DLD1 (cell line): Measurements from ENCODE around the gene YEATS2.
"Not testable (repeated sequence)": the region's sequence is repeated elsewhere in the genome, so short reads cannot be mapped to it uniquely, and the experiment has no call there.

Experiments used
- in situ Hi-C: cut with HindIII; loops from 2 replicates; pipeline ENCODE4 v1.10.0; 2017; ENCODE audit warnings: low sequenced_read_pairs

YEATS2 gene

DNA sequence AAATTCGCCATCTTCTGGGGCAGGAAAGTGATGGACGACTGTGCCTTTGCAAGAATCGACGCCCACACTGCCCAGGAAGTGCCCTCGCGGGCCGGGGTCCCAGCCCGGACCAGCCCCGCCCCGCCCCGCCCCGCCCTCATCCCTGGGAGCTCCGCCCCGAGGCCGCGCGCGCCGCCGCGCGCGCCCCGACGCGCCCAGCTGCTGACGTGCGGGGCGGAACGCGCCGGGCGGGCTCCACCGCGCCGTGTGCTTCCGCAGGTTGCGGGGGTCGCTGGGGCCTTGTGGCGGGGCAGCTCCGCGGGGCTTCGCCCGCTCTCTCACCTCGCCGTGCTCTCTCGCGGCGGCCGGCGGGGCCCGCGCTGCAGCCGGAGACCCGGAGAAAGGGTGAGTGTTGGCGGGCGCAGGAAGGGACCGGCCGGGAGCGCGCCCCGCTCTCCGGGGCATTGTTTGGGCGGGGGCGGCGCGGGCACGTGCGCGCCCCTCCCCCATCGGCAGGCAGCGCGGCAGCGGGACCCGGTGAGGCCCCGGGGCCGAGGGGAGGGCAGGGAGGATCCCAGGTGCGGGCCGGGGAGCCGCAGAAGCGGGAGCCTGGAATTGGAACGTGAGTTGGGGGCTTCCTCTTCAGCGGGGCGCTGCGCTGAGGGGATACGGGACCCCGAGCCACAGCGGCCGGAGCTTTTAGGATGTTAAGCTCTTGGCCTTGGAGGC is at the start of gene YEATS2:
YEATS2 (plus strand) TSS at position 188 of the 708 bp plus-strand sequence. CDS start 17,366 bp downstream, outside the sequence.
- in situ Hi-C loops = no loop called here

DNA sequence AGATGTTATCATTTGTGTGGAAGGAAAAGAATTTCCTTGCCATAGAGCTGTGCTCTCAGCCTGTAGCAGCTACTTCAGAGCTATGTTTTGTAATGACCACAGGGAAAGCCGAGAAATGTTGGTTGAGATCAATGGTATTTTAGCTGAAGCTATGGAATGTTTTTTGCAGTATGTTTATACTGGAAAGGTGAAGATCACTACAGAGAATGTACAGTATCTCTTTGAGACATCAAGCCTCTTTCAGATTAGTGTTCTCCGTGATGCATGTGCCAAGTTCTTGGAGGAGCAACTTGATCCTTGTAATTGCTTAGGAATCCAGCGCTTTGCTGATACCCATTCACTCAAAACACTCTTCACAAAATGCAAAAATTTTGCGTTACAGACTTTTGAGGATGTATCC is 47.0 kb upstream of the YEATS2 start:
- in situ Hi-C loops = no loop called here

DNA sequence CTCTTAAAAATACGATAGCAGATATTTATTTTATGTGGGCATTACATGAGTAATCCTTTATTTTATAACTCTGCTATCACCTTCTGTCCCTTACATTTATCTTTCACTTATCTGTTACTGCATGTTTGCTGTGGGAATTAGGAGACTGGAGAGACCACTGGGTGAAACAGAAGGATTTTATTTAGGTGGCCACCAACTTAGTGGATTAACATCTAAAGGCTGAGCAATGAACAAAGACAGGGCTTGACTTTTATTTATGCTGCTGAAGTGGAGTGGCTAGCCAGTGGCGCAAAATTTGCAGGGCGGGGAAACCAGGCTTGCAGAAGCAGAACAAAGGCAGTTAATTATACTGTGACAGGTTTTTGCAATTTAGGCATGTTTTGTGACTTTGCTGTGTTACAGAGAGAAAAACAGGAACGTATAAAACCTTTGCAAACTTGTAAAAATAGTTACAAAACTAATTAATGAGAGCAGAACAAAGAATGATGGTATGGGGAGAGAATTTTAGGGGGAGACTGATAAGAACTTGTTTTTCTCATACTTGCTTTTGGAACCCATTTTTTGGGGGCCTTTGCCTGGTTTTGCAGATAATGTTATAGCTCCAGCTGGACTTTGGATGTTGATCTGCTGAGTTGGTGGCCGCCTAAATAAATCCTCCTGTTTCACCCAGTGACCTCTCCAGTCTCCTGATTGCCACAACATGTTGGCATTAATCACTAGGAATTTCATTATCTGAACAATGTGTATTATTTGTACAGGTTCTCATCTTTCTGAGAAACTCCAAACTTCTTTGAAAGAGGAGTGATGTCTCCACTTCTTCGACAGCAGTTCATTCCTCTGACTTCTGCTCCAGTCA is 44.2 kb upstream of the YEATS2 start:
- in situ Hi-C loops = no loop called here

DNA sequence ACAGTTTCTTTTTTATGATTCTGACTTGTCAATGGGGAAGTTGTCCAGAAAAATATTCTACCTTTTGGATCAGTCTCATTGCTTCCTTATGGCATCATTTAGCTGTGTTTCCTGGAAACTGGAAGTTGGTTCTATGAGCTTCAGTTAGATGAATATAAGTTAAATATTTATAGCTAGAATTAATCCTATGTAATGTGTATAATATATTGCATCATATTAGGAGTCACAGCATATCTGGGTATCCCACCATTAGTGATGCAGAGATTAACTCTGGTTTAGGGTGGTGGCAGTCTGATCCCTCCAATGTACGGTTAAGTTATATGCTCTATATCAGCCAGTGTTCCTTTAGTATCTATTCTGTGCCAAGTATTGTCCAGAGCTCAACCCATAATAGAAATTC is 42.9 kb upstream of the YEATS2 start:
- in situ Hi-C loops = no loop called here

DNA sequence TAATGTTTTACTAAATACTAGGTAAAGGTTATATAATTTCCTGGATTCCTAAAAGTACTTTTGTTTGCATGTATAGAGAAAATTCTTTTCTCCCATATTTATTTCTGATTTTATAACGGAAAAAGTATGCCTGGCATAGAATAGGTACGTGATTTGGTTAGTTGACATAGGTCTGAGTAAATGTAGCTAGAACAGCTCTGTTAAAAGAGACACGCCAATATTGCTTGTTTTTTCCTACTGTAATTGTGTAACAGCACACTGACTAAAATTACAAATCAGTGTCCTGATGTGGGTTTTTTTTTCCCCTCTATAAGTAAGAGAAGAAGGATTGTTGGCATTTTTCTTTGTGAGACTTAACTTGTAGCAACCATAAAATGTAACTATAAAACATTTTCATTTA is 35.5 kb upstream of the YEATS2 start:
- in situ Hi-C loops = no loop called here

DNA sequence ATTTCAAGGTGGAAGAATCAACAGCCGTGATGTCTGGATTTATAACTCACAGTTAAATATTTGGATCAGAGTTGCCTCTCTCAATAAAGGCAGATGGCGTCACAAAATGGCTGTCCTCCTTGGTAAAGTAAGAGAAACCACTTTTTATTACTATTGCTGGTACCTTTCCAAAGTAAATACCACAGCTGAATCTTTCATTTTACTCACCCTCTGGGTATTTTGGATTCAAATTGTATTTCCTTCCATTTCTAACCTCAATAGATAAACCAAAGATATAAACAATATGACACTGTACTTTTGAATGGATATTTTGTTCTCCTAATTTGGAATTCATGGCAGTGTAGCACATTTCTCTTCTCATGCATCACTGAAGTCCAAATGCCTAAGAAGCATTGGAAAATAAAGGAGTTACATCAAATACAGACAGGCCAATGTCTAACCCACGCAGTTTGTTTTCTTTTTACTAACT is 32.6 kb upstream of the YEATS2 start:
- in situ Hi-C loops = no loop called here

DNA sequence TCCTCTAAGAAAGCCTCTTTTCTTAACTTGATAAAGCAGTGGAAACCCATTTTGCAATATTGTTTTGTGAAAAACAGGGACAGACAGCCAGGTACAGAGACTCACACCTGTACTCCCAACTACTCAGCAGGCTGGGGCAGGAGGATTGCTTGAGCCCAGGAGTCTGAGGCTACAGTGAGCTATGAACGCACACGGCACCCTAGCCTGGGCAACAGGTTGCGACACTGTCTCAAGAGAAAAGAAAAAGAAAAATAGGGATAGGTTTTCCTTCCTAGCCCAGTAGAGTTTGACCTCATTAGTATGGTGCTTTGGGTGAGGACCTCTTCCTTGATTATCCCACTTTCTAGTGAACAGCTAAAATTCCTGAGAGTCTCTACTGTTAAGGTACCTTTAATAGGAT is 17.5 kb upstream of the YEATS2 start:
- in situ Hi-C loops = no loop called here

DNA sequence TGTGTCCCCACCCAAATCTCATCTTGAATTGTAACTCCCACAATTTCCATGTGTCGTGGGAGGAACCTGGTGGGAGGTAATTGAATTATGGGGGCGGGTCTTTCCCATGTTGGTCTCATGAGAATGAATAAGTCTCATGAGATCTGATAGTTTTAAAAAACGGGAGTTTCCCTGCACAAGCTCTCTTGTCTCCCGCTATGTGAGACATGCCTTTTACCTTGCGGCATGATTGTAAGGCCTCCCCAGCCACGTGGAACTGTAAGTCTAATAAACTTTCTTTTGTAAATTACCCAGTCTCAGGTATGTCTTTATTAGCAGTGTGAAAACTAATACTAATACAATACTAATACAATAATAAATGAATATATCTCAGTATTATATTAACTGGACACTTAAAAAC is 9.9 kb upstream of the YEATS2 start:
- in situ Hi-C loops = no loop called here

DNA sequence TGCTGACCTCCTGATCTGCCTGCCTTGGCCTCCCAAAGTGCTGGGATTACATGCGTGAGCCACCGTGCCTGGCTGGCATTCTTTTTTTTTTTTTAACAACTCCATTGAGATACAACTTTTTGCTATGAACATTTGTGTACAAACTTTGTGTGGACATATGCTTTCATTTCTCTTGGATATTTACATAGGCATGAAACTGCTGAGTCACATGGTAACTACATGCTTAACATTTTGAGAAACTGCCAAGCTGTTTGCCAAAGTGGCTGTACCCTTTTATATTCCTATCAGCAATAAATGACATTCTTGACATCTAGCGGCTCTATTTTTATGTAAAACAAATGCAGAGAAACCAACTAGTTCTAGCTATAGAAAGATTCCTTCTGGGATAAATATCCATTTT is 8.7 kb upstream of the YEATS2 start:
- in situ Hi-C loops = no loop called here

DNA sequence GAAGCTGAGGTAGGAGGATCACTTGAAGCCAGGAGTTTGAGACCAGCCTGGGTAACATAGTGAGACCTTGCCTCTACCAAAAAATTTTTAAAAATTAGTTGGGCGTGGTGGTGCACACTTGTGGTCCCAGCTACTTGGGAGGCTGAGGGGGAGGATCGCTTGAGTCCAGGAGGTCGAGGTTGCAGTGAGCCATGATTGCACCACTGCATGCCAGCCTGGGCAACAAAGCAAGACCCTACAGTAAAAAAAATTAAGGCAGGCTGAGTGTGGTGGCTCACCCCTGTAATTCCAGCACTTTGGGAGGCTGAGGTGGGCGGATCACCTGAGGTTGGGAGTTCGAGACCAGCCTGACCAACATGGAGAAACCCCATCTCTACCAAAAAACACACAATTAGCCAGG is 8.0 kb upstream of the YEATS2 start:
- in situ Hi-C loops = not testable (repeated sequence)

DNA sequence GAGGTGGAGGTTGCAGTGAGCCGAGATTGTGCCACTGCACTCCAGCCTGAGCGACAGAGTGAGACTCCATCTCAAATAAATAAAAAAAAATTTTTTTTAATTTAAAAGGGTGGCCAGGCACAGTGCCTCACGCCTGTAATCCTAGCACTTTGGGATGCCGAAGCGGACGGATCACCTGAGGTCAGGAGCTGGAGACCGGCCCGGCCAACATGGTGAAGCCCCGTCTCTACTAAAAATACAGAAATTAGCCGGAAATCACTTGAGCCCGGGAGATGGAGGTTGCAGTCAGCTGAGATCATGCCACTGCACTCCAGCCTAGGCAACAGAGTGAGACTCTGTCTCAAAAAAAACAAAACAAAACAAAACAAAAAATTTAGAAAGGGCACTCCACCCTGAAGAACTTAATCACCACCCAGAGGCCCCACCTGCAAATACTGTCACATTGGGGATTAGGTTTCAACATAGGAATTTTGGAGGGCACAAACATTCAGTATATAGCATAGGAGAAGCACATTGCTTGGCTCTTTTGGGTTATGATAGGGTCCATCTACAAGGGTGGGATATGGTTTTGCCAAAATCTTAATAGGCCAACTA is 7.1 kb upstream of the YEATS2 start:
- in situ Hi-C loops = no loop called here

DNA sequence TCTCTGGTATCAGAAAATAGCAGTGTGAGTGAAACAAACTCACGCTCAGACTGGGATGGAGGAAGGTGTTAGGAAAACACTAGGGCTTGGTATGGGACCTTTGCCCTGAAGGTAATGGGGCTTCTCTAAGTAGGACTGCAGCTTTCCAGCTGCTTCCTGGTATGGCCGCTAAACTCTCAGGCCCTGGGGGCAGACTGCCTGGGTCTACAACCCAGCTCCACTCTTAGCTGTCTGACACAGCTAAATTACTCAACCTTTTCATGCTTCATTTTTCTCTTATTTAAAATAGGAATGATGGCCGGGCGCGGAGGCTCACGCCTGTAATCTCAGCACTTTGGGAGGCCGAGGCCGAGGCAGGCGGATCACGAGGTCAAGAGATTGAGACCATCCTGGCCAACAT is 5.2 kb upstream of the YEATS2 start:
- in situ Hi-C loops = no loop called here

DNA sequence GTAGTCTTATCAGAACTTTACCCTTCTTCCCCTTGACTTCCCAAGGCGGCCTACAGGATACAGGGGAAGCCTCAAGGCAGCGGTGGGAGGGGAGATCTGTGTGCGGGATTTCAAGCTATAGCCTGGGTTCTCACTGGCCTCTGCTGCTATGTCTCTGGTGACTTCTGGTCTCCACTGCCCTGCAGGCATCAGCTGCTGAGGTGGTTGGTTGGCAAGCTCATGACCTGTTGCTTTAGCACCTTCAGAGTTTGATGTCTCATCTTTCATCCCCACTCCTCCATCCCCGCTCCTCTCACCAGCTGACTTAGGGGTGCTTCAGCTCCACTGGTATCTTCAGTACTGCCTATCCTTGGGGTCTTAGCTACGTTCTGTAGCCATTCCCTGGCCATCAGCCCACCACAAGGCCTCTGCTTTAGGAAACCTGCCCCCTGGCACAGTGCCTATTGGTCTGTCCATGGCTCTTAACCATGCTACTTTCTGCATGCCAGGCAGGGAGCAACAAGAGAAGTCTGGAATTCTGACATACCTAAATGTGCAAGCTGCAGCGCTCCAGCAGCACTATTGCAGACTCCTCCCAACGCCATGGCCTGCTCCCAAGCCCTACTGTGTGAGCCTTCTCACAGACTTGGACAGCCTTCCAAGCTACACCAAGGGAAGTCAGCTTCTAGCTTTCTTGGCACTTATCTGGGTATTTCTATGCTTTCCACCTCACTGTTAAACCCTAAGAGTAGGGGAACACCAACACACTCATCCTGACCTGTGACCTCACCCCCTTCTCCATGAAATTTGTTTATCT is 1.8 kb upstream of the YEATS2 start:
- in situ Hi-C loops = no loop called here

DNA sequence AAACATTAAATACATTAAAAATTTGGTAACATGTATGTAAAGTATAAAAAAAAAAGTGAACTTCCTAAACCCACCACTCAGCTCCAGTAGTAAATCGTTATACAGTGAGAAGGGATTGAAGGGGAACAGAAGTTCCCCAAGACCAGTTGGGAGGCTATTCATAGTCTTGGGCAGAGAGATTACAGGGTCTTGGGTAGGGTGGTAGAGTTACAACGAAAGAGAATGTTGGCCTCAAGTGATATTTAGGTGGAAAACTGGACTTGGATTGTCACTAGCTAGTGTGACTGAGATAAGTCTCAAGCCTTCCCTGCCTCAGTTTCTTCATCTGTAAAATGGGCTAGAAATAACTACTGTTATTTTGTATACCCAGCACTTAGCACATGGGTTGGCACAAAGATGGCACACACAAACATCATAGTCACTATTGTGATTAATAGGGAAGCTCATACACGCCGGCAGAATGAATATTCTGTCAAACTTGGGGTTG is 431 bp upstream of the YEATS2 start:
- in situ Hi-C loops = no loop called here

DNA sequence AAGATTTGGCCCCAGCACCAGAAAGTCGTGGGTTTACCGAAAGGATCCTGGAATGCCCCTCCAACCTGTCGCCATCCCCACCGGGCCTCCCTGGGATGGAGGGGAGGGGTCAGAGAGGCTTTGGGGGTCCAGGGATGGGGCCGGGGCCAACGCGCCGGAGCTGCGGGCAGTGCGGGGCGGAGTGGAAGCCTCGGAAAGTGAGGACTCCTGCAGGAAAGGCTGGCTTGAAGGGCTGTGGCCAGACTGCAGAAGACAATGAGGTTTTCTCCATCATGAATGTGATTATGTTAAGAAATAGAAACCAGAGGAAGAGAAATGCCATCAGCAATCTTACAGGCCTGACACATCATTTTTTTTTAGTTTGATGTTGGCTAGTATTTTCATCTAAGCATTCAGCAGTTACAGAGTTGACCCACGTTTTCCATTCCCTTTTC is 738 bp downstream of the YEATS2 start:
- in situ Hi-C loops = no loop called here

DNA sequence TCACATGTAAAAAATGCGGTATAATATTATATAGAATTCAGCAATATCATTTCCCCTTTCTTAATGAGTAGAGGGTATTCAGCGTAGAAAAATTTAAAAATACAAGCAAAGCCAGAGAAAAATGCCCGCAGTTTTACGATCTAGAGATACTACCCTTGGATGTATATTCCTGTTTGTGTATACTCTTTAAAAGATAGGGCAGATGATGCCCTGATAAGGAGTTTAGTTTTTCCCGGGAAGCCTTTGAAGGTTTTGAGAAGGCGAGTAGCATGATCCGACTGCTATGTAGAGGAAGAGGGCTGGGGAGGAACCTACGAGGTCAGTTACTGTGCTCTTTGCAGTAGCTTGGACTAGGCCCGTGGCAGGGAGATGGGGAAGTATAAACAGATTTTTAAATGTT is 1.2 kb downstream of the YEATS2 start:
- in situ Hi-C loops = no loop called here

DNA sequence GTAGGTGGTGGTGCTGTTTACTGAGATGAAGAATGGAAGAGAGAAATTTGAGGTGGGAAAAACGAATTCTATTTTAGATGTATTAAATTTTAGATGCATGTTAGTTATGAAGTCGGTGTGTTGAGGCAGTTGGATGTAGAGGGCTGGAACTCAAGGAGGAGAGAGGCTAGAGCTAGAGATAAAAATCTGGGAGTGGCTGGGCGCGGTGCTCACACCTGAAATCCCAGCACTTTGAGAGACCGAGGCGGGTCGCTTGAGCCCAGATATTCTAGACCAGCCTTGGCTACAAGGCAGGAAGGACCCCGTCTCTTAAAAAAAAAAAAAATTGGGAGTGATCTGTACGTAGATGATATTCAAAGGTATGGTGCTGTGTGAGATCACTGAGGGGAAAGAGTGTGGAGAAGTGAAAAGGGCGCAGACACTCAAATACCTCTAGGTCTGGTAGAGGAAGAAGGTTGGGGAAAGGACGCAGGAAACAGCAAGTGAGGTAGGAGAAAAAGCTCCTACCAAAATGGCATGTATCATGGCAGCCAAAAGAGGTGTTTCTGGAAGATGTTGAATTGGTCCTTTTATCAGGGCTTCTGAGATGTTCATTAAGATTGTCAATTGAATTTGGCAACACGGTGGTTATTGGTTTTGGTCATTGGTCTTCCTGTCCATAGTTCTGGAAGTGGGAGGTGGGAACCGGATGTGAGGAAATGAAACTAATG is 1.8 kb downstream of the YEATS2 start:
- in situ Hi-C loops = no loop called here

DNA sequence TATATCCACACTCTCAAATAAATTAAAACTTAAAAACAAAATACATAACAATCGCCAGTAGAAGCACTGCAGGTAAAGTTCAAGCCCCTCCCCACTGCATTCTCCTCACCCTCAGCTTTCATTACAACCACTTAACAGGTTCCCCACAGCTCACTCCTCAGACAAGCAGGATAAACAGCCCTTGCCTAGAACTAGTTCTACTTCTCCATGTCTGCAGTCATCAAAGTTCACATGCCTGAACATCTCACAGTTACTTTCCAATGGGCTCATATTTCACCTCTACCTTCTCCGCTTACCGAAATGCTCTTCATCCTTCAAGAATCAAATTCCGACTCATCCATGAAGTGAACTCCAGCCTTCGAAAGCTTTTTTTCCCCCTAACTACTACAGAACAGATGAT is 4.1 kb downstream of the YEATS2 start:
- in situ Hi-C loops = loop anchor here (5.0 kb wide), 1 partner anchor 59 kb away; no protein-coding TSS in a partner anchor

DNA sequence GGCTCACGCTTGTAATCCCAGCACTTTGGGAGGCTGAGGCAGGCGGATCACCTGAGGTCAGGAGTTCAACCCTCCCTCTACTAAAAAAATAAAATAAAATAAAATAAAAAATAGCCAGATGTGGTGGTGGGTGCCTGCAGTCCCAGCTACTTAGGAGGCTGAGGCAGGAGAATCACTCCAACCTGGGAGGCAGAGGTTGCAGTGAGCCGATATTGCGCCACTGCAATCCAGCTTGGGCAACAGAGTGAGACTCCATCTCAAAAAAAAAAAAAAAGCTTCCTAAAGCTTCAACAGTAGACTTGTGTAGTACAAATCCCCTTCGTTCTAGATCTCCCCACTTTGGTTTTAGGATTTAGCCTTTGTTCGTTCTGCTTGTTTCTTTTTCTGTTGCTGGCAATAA is 6.3 kb downstream of the YEATS2 start:
- in situ Hi-C loops = loop anchor here (5.0 kb wide), 1 partner anchor 62 kb away; no protein-coding TSS in a partner anchor

DNA sequence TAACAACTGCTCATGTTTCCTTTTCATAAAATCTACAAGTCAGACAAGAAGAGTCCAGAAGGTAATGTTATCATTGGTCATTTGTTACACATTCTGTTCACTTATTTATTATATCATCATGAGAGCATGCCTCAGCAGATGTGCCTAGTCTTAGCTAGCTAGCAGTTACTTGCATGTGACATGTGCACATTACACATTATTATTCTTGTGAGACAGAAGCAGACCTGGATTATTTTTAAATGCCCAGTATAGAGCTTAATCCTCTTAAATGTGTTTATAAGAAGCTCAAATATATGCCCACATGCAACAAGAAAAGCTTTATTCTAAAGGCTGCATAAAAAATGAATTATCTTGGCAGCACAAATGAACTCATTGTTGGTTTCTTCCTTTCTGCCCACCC is 12.6 kb downstream of the YEATS2 start:
- in situ Hi-C loops = no loop called here
